H54 (cell line): Measurements from ENCODE around the gene TGDS.

Experiments used
- DNase-seq: peaks from one replicate; pipeline ENCODE4 v3.0.0; 2011; ENCODE audit warnings: low spot score, mixed read lengths; ENCODE audit not compliant: insufficient read length
- FAIRE-seq: peaks from 3 replicates; lab custom pipeline; 2011; peaks lifted over from hg19 to GRCh38; lab: Jason Lieb, UNC
- POLR2A ChIP-seq: IDR thresholded peaks from 2 replicates; pipeline ENCODE4 v1.6.1; 2011; ENCODE audit warnings: low read depth, mild to moderate bottlenecking, low read length

TGDS gene

GRCh38 chr13:94586371-94586770, 9.6 kb downstream of the TGDS start:
- no peak for TF ChIP-seq POLR2A
- FAIRE-seq = peak; percentile 61
- DNase-seq = no peak

GRCh38 chr13:94585543-94586101, 10.3 kb downstream of the TGDS start:
- DNase-seq (no peak), FAIRE-seq (no peak)
- no peak for TF ChIP-seq POLR2A

- FAIRE-seq (peak; percentile 70), DNase-seq (no peak)
- no peak for TF ChIP-seq POLR2A
These were observed 12.0 kb downstream of the TGDS start for GRCh38 chr13:94583926-94584325.

- FAIRE-seq (no peak), DNase-seq (no peak)
- no peak for TF ChIP-seq POLR2A
These were observed 16.9 kb downstream of the TGDS start for GRCh38 chr13:94579063-94579462.

GRCh38 chr13:94569615-94570014, 26.3 kb downstream of the TGDS start:
- no peak for FAIRE-seq
- no peak for DNase-seq
- TF ChIP-seq POLR2A = no peak

GRCh38 chr13:94568443-94568842, 27.5 kb downstream of the TGDS start:
- no peak for DNase-seq
- FAIRE-seq = no peak
- no peak for TF ChIP-seq POLR2A

GRCh38 chr13:94567581-94567980, 28.4 kb downstream of the TGDS start:
- FAIRE-seq = no peak
- no peak for TF ChIP-seq POLR2A
- no peak for DNase-seq

- TF ChIP-seq POLR2A = no peak
- DNase-seq (no peak), FAIRE-seq (no peak)
These were observed 34.8 kb downstream of the TGDS start for GRCh38 chr13:94561126-94561525.

GRCh38 chr13:94560116-94560515, 35.8 kb downstream of the TGDS start:
- FAIRE-seq (no peak), DNase-seq (no peak)
- TF ChIP-seq POLR2A = no peak

- no peak for TF ChIP-seq POLR2A
- FAIRE-seq = no peak
- no peak for DNase-seq
These were observed 36.6 kb downstream of the TGDS start for GRCh38 chr13:94559222-94559795.

- DNase-seq = no peak
- no peak for FAIRE-seq
- TF ChIP-seq POLR2A = no peak
These were observed 37.2 kb downstream of the TGDS start for GRCh38 chr13:94558716-94559115.

GRCh38 chr13:94557684-94558235, 38.2 kb downstream of the TGDS start:
- DNase-seq (no peak), FAIRE-seq (no peak)
- TF ChIP-seq POLR2A = no peak

GRCh38 chr13:94556621-94557020, 39.3 kb downstream of the TGDS start:
- TF ChIP-seq POLR2A = no peak
- FAIRE-seq (peak; percentile 57), DNase-seq (no peak)

- TF ChIP-seq POLR2A = no peak
- FAIRE-seq = no peak
- DNase-seq = no peak
These were observed 39.9 kb downstream of the TGDS start for GRCh38 chr13:94556041-94556440.

- FAIRE-seq (no peak), DNase-seq (no peak)
- no peak for TF ChIP-seq POLR2A
These were observed 42.2 kb downstream of the TGDS start for GRCh38 chr13:94553766-94554165.
